Measurements from ENCODE around the gene ABCC1. TPM values are rescaled to one million over a fixed set of nuclear protein-coding genes. Genes with fewer than 3 reads are reported as not detected.
A peak's percentile ranks its signal among the peaks of the same experiment; 100 is the strongest.
"Not testable (repeated sequence)": the region's sequence is repeated elsewhere in the genome, so short reads cannot be mapped to it uniquely, and the experiment has no call there.

Gene ABCC1
- polyA plus RNA-seq, 1 experiment = 69.7 TPM

- ChIA-PET CTCF (interaction anchor here (1.3 kb wide), 1 partner anchor 17 kb away, joined by 3 read pairs; no protein-coding TSS in a partner anchor), POLR2A (no interaction called here)
- TF ChIP-seq CTCF (IDR thresholded peaks at IDR 0.05; ENCODE audit: low read depth, low read length) = 0 out of 2 replicates have a peak, but pooled peaks have one; percentile 7
- Histone ChIP-seq H3K27me3 (ENCODE audit: control insufficient read depth, insufficient read depth, low read length) (no peaks in the 10 kb centered on the region), H3K4me3 (ENCODE audit: low read depth, low read length) (no peak overlapping the region), H3K9me3 (ENCODE audit: control insufficient read depth, insufficient read depth, low read length) (no peaks in the 10 kb centered on the region), H3K27ac (ENCODE audit: low read depth, low read length) (no peak overlapping the region)
- DNase-seq (ENCODE audit: low read depth, low spot score) = no peak
These were observed 195.9 kb downstream of the ABCC1 start for GRCh38 chr16:16145286-16145685.

GRCh38 chr16:16146380-16147315 lies 197.2 kb downstream of the ABCC1 start:
- H3K4me3 ChIP-seq (ENCODE audit: low read depth, low read length) = no peak overlapping the region
- H3K9me3 ChIP-seq (ENCODE audit: control insufficient read depth, insufficient read depth, low read length) = no peaks in the 10 kb centered on the region
- H3K27me3 ChIP-seq (ENCODE audit: control insufficient read depth, insufficient read depth, low read length) = no peaks in the 10 kb centered on the region
- no peak overlapping the region for H3K27ac ChIP-seq (ENCODE audit: low read depth, low read length)
- TF ChIP-seq CTCF (IDR thresholded peaks at IDR 0.05; ENCODE audit: low read depth, low read length) = no peak
- CTCF ChIA-PET = interaction anchor here (1.3 kb wide), 1 partner anchor 19 kb away, joined by 3 read pairs; no protein-coding TSS in a partner anchor
- POLR2A ChIA-PET = no interaction called here
- no peak for DNase-seq (ENCODE audit: low read depth, low spot score)

GRCh38 chr16:16147316-16147999 lies 198.0 kb downstream of the ABCC1 start:
- no peak overlapping the region for H3K27ac ChIP-seq (ENCODE audit: low read depth, low read length)
- DNase-seq (ENCODE audit: low read depth, low spot score) = no peak
- H3K27me3 ChIP-seq (ENCODE audit: control insufficient read depth, insufficient read depth, low read length) = no peaks in the 10 kb centered on the region
- H3K4me3 ChIP-seq (ENCODE audit: low read depth, low read length) = no peak overlapping the region
- ChIA-PET CTCF (no interaction called here), POLR2A (no interaction called here)
- H3K9me3 ChIP-seq (ENCODE audit: control insufficient read depth, insufficient read depth, low read length) = no peaks in the 10 kb centered on the region
- TF ChIP-seq CTCF (IDR thresholded peaks at IDR 0.05; ENCODE audit: low read depth, low read length) = no peak

GRCh38 chr16:16148000-16148599 lies 198.7 kb downstream of the ABCC1 start:
- H3K9me3 ChIP-seq (ENCODE audit: control insufficient read depth, insufficient read depth, low read length); CTCF ChIA-PET; H3K4me3 ChIP-seq (ENCODE audit: low read depth, low read length); DNase-seq (ENCODE audit: low read depth, low spot score); H3K27ac ChIP-seq (ENCODE audit: low read depth, low read length); H3K27me3 ChIP-seq (ENCODE audit: control insufficient read depth, insufficient read depth, low read length): not testable (repeated sequence)
- POLR2A ChIA-PET = interaction anchor here (0.6 kb wide), 1 partner anchor 405 kb away, joined by 3 read pairs; no protein-coding TSS in a partner anchor

GRCh38 chr16:16148755-16149154 lies 199.3 kb downstream of the ABCC1 start:
- TF ChIP-seq CTCF (IDR thresholded peaks at IDR 0.05; ENCODE audit: low read depth, low read length) = no peak
- no peak for DNase-seq (ENCODE audit: low read depth, low spot score)
- Histone ChIP-seq H3K4me3 (ENCODE audit: low read depth, low read length) (no peak overlapping the region), H3K9me3 (ENCODE audit: control insufficient read depth, insufficient read depth, low read length) (no peaks in the 10 kb centered on the region), H3K27ac (ENCODE audit: low read depth, low read length) (no peak overlapping the region), H3K27me3 (ENCODE audit: control insufficient read depth, insufficient read depth, low read length) (no peaks in the 10 kb centered on the region)
- ChIA-PET CTCF (interaction anchor here (0.6 to 0.7 kb wide), 2 partner anchors 9 to 47 kb away, joined by 4 to 7 read pairs; no protein-coding TSS in a partner anchor), POLR2A (interaction anchor here (0.6 kb wide), 2 partner anchors 8 to 406 kb away, joined by 3 to 4 read pairs; no protein-coding TSS in a partner anchor)

All from AG04450 (cell line).